PFSK-1 (cell line): ENCODE data around the gene RNF175.

Experiments
- FOXP2 ChIP-seq: optimal IDR thresholded peaks from 2 replicates; pipeline ENCODE3; 2011; ENCODE audit warnings: borderline replicate concordance, control low read depth, inconsistent platforms; ENCODE audit not compliant: insufficient read depth; ENCODE audit errors: extremely low read length, extremely low read depth
- POLR2AphosphoS5 ChIP-seq: IDR thresholded peaks from 2 replicates; pipeline ENCODE4 v1.6.1; 2012; ENCODE audit warnings: low read depth, mild to moderate bottlenecking, control low read depth, low read length, moderate library complexity
- REST ChIP-seq, 2 experiments: IDR thresholded peaks; 2 replicates each; pipeline versions ENCODE4 v1.6.1 to v1.8.0; 2011 to 2012; ENCODE audit warnings: low read depth in 2 of 2, low read length in 2 of 2, control low read depth in 1 of 2, inconsistent platforms in 1 of 2, mild to moderate bottlenecking in 1 of 2, moderate library complexity in 1 of 2; ENCODE audit not compliant: insufficient read depth in 1 of 2
- TAF1 ChIP-seq: IDR thresholded peaks from 2 replicates; pipeline ENCODE4 v1.6.1; 2012; ENCODE audit warnings: low read length, control low read depth, borderline replicate concordance; ENCODE audit not compliant: insufficient read depth

DNA sequence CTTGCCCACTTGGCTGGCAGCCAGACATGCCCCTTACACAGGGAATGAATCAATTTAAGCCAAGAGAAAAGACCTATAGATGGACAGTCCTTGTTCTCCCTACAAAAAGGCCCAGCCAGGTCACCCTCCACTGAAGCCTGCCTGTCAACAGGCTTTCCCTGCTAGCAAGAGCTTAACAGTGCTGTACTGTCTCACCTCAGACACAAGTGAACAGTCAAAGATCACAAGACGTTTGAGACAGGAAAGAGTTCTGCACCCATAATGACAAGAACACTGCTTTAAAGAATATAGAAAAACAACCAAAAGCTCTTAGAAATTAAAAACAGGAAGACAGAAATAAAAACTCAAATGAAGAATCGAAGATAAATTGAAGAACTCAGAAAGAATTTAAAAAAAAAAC, 4.6 kb downstream of the RNF175 start:
- no peak for TF ChIP-seq REST (IDR thresholded peaks at IDR 0.05; ENCODE audit: insufficient read depth in 1 of 2, low read depth in 2 of 2, low read length in 2 of 2)
- no peak for TF ChIP-seq TAF1
- no peak for TF ChIP-seq POLR2AphosphoS5
- TF ChIP-seq FOXP2 = no peak
